ENCODE results near the gene MOBP. TPM values are rescaled to one million over a fixed set of nuclear protein-coding genes. Genes with fewer than 3 reads are reported as not detected.

Gene MOBP
- total RNA-seq, 3 donors from 2014 or later, result 0.44 to 1.4 (median 0.92) TPM

DNA sequence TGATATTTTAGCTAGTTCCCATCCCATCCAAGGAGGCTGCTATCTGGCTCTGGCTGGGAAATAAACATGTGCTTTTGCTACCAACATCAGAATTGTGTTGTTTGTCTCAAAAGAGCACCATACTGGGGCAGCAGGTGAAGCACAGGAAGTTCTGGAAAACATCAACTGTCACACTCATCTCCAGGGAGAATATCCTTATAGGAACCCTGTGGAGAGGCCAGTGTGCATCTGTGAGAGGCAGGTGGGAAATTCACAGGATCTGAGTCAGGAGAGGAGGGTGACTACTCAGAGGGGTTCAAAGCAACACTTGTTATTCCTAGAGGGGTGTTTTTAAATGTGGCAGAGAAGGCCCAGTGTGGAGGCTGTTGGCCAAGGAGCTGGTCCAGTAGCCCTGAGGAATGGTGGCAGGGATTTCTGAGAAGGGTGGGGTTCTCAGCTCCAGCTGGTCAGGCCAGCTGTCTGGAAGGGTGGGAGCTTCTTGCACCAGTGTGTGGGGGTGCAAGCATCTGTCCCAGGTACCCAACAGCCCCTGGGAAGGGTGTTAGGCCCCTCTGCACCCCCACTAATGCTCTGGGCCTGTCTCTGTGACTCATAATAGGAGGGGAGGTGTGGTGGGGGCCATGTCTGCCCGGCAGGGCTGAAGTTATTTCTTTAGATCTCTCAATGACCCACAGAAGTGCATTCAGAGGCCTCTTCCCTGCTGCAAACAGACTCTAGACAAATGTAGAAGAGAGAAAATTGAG, 32.3 kb upstream of the MOBP start:
- TF ChIP-seq, protein P1, sequence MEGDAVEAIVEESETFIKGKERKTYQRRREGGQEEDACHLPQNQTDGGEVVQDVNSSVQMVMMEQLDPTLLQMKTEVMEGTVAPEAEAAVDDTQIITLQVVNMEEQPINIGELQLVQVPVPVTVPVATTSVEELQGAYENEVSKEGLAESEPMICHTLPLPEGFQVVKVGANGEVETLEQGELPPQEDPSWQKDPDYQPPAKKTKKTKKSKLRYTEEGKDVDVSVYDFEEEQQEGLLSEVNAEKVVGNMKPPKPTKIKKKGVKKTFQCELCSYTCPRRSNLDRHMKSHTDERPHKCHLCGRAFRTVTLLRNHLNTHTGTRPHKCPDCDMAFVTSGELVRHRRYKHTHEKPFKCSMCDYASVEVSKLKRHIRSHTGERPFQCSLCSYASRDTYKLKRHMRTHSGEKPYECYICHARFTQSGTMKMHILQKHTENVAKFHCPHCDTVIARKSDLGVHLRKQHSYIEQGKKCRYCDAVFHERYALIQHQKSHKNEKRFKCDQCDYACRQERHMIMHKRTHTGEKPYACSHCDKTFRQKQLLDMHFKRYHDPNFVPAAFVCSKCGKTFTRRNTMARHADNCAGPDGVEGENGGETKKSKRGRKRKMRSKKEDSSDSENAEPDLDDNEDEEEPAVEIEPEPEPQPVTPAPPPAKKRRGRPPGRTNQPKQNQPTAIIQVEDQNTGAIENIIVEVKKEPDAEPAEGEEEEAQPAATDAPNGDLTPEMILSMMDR (IDR thresholded peaks at IDR 0.05), result no peak
- no peak overlapping the region for H3K4me3 ChIP-seq
- H3K9me3 ChIP-seq, result no peaks in the 10 kb centered on the region
- no peaks in the 10 kb centered on the region for H3K36me3 ChIP-seq (ENCODE audit: low read depth)
- DNase-seq (no peak), ATAC-seq (no peak)
- no peaks in the 10 kb centered on the region for H3K4me1 ChIP-seq (ENCODE audit: low read depth)
- intact Hi-C loops (cut with DNase I, micrococcal nuclease), result no loop called here

DNA sequence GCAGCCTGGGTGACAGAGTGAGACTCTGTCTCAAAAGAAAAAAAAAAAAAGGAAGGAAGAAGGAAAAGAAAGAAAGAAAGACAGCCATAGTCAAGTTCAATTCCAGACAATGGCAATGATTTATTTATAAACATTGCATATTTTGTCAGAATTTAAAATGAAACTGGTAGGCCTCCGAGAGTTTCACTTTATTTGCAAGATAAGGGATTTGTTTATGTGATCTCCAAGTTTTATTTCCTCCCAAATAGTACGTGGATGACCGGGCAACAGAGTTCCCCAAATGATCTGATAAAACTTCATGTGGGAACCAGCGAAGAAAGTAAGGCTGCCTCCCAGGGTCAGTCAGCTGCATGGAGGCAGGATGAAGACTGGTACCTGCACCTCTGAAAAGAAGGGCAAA, 28.6 kb upstream of the MOBP start:
- DNase-seq (no peak), ATAC-seq (no peak)
- no peak overlapping the region for H3K4me3 ChIP-seq
- no peaks in the 10 kb centered on the region for H3K36me3 ChIP-seq (ENCODE audit: low read depth)
- H3K4me1 ChIP-seq (ENCODE audit: low read depth), result no peaks in the 10 kb centered on the region
- H3K9me3 ChIP-seq, result no peaks in the 10 kb centered on the region
- TF ChIP-seq, protein P1 (IDR thresholded peaks at IDR 0.05), result no peak
- intact Hi-C loops (cut with DNase I, micrococcal nuclease), result no loop called here

DNA sequence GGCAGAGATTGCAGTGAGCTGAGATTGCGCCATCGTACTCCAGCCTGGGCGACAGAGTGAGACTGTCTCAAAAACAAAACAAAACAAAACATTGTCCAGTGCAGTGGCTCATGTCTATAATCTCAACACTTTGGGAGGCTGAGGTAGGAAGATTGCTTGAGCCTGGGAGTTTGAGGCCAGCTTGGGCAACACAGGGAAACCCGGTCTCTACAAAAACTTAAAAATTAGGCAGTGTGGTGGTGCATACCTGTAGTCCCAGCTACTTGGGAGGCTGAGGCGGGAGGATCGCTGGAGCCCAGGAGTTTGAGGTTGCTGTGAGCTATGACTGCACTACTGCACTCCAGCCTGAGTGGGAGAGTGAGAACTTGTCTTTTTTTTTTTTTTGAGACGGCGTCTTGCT, 27.2 kb upstream of the MOBP start:
- intact Hi-C loops (cut with DNase I, micrococcal nuclease), result loop anchor here in 1 of 2 donors (10.0 kb wide), 1 partner anchor 54 kb away; no protein-coding TSS in a partner anchor
- Histone ChIP-seq H3K4me3 (no peak overlapping the region), H3K4me1 (ENCODE audit: low read depth) (no peaks in the 10 kb centered on the region), H3K9me3 (no peaks in the 10 kb centered on the region), H3K36me3 (ENCODE audit: low read depth) (no peaks in the 10 kb centered on the region)
- DNase-seq (no peak), ATAC-seq (no peak)
- TF ChIP-seq, protein P1 (IDR thresholded peaks at IDR 0.05), result no peak

DNA sequence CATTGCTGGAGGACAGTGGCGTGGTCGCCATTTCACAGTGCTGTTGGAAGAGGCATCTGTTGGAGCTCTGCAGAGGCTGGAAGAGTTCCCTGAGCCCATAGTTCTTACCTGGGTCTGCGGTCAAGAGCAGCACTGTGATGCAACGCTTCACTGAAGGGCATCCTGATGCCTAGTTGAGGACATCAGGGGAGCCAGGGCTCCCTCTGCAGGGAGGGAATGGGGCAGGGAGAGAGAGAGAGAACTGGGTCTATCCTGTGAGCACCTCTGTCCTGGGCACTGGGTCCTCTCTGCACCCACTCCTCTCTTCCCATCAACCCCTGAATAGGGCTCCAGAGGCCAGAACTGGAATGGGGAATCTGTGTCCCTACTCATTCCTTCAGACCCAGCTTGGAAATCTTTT, 23.9 kb upstream of the MOBP start:
- TF ChIP-seq, protein P1 (IDR thresholded peaks at IDR 0.05), result no peak
- Histone ChIP-seq H3K4me3 (no peak overlapping the region), H3K4me1 (ENCODE audit: low read depth) (peaks cover 5% of the 10 kb centered on the region), H3K36me3 (ENCODE audit: low read depth) (no peaks in the 10 kb centered on the region), H3K9me3 (no peaks in the 10 kb centered on the region)
- intact Hi-C loops (cut with DNase I, micrococcal nuclease), result loop anchor here in 1 of 2 donors (10.0 kb wide), 1 partner anchor 51 kb away; no protein-coding TSS in a partner anchor
- no peak for ATAC-seq
- DNase-seq, result no peak

DNA sequence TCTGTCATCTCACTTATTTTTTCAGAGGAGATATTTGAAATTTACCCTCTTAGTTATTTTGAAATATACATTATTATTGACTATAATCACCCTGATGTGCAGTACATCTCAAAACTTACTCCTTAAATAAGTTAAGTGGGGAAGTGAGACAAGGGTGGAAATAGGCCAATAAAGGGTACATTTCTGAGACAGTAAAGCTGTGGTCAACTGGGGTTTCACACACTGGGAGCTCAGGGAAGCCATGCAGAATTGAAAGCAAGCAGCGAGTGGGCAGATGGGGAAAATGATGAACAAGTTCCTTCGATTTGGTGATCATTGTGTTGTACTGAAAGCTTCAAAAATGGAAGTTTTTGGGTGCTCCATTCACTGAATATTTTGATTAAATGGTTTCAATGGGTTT, 21.6 kb upstream of the MOBP start:
- intact Hi-C loops (cut with DNase I, micrococcal nuclease), result loop anchor here (5.0 to 10.0 kb wide), 2 partner anchors 49 to 51 kb away; no protein-coding TSS in a partner anchor
- ATAC-seq, result no peak

More for the DNA sequence above, 21.6 kb upstream of the MOBP start:
- peaks cover 11% of the 10 kb centered on the region for H3K4me1 ChIP-seq (ENCODE audit: low read depth)
- no peaks in the 10 kb centered on the region for H3K36me3 ChIP-seq (ENCODE audit: low read depth)
- no peak overlapping the region for H3K4me3 ChIP-seq
- no peaks in the 10 kb centered on the region for H3K9me3 ChIP-seq
- no peak for DNase-seq
- TF ChIP-seq, protein P1 (IDR thresholded peaks at IDR 0.05), result no peak
